Esophagus squamous epithelium (tissue), 5 donors: ENCODE data around the gene FGF11. TPM values are rescaled to one million over a fixed set of nuclear protein-coding genes. Genes with fewer than 3 reads are reported as not detected.

Experiments
- DNase-seq: peaks from one replicate; lab custom pipeline; 2025; lab: John Stamatoyannopoulos, UW
- H3K27ac ChIP-seq, 4 donors: fragments of 200-600 bp; sonication (generic); one replicate each; pipeline ENCODE4 v1.5.1; 2016 to 2019; ENCODE audit warnings: mild to moderate bottlenecking in 1 of 4
- H3K27me3 ChIP-seq, 4 donors: fragments of 200-600 bp; sonication (generic); 1 replicate in 3 of 4; 2 replicates in 1 of 4; pipeline versions ENCODE4 v1.5.1 to v1.6.0; 2017 to 2021; ENCODE audit warnings: antibody characterized with exemption in 1 of 4
- H3K36me3 ChIP-seq, 3 donors: fragments of 200-600 bp; sonication (generic); one replicate each; pipeline ENCODE4 v1.5.1; 2016 to 2019
- H3K4me1 ChIP-seq, 3 donors: fragments of 200-600 bp; sonication (generic); one replicate each; pipeline ENCODE4 v1.5.1; 2017 to 2019
- H3K4me3 ChIP-seq, 4 donors: fragments of 200-600 bp; sonication (generic); 1 replicate in 3 of 4; 2 replicates in 1 of 4; pipeline ENCODE4 v1.5.1; 2016 to 2019; ENCODE audit warnings: mild to moderate bottlenecking in 2 of 4, moderate library complexity in 1 of 4
- H3K9me3 ChIP-seq, 3 donors: fragments of 200-600 bp; sonication (generic); one replicate each; pipeline ENCODE4 v1.5.1; 2016 to 2019
- POLR2A ChIP-seq, 4 donors: fragments of 450-650 bp; IDR thresholded peaks; one replicate each; pipeline ENCODE4 v1.6.1; 2017; ENCODE audit warnings: antibody characterized with exemption in 4 of 4, mild to moderate bottlenecking in 4 of 4, moderate library complexity in 3 of 4
- WGBS, 2 donors: methylation state at CpG; one replicate each; pipeline ENCODE4 v1.1.5; 2018; 5-methylcytosine and 5-hydroxymethylcytosine counted together
- intact Hi-C: fragments of 100-400 bp; cut with DNase I; formaldehyde crosslinking; loops from one replicate; pipeline ENCODE4 v1.15.0; 2022
- total RNA-seq, 4 donors: library from RNA; depleted of rRNA; stranded (reverse); fragments of >200 nt; gene quantifications; one replicate each; pipeline ENCODE4 v1.1.0, GENCODE V29; 2016
- TF ChIP-seq, protein P1 (sequence below), 6 experiments: fragments of 450-650 bp in 4 of 6; fragments of 200-600 bp in 2 of 6; sonication (generic) in 2 of 6; IDR thresholded peaks; one replicate each; pipeline ENCODE4 v1.5.1; 2016 to 2019; ENCODE audit warnings: antibody characterized with exemption in 6 of 6, mild to moderate bottlenecking in 4 of 6, moderate library complexity in 4 of 6
- donor health status: DM: yes; HTN: yes; CAD: no.

FGF11 gene
- total RNA-seq, 4 donors from 2014 or later: 2.7 to 18.1 (median 6.1) TPM

DNA sequence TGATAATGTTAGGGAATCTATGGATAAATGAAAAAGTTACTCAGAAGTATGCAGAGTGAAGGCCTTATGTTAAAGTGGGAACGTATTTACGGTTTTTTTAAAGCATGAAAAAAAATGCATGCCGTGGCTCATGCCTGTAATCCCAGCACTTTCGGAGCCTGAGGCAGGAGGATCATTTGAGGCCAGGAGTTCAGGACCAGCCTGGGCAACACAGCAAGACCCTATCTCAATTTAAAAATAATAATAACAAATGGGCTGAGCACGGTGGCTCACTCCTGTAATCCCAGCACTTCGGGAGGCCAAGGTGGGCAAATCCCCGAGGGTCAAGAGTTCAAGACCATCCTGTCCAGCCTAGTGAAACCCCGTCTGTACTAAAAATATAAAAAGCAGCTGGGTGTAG is 50.8 kb downstream of the FGF11 start:
- H3K36me3 ChIP-seq: peaks cover 0 to 56% (median 0%) of the 10 kb centered on the region in 3 donors
- H3K27me3 ChIP-seq: no peaks in the 10 kb centered on the region
- DNase-seq: no peak
- intact Hi-C loops: no loop called here
- H3K9me3 ChIP-seq: no peaks in the 10 kb centered on the region
- peaks cover 17 to 92% (median 29%) of the 10 kb centered on the region in 3 donors for H3K4me1 ChIP-seq
- no peak overlapping the region for H3K27ac ChIP-seq
- TF ChIP-seq, protein P1, sequence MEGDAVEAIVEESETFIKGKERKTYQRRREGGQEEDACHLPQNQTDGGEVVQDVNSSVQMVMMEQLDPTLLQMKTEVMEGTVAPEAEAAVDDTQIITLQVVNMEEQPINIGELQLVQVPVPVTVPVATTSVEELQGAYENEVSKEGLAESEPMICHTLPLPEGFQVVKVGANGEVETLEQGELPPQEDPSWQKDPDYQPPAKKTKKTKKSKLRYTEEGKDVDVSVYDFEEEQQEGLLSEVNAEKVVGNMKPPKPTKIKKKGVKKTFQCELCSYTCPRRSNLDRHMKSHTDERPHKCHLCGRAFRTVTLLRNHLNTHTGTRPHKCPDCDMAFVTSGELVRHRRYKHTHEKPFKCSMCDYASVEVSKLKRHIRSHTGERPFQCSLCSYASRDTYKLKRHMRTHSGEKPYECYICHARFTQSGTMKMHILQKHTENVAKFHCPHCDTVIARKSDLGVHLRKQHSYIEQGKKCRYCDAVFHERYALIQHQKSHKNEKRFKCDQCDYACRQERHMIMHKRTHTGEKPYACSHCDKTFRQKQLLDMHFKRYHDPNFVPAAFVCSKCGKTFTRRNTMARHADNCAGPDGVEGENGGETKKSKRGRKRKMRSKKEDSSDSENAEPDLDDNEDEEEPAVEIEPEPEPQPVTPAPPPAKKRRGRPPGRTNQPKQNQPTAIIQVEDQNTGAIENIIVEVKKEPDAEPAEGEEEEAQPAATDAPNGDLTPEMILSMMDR (IDR thresholded peaks at IDR 0.05): no peak
- no peak for TF ChIP-seq POLR2A (IDR thresholded peaks at IDR 0.05)
- H3K4me3 ChIP-seq: no peak overlapping the region
- 49 to 74% methylated on average over 5 to 8 of the region's 8 CpGs for WGBS, 2 donors

DNA sequence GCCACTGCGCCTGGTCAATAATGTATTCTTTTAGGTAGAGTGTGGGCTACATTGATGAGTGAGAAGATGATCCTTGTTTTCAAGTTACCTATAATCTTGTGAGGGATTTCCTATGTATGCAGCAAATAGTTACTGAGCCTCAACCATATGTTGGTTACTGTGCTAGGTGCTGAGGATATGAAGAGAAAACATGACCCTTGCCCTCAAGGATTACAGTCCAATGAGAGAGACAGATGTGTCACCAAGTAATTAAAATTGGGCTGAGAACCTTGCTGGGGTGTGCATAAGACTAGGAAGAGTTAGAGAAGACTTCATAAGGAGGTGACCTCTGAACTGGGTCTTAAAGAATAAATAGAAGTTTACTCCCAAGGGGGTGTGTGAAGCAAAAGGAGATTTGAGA is 52.3 kb downstream of the FGF11 start:
- Histone ChIP-seq H3K4me1 (peaks cover 9 to 87% (median 21%) of the 10 kb centered on the region in 3 donors), H3K4me3 (no peak overlapping the region), H3K27ac (no peak overlapping the region), H3K27me3 (no peaks in the 10 kb centered on the region), H3K9me3 (no peaks in the 10 kb centered on the region), H3K36me3 (peaks cover 8 to 71% (median 10%) of the 10 kb centered on the region in 3 donors)
- 80 to 100% methylated on average over 1 of the region's 1 CpG for WGBS, 2 donors
- no peak for DNase-seq
- intact Hi-C loops: no loop called here
- TF ChIP-seq, protein P1 (IDR thresholded peaks at IDR 0.05): no peak
- TF ChIP-seq POLR2A (IDR thresholded peaks at IDR 0.05): no peak

DNA sequence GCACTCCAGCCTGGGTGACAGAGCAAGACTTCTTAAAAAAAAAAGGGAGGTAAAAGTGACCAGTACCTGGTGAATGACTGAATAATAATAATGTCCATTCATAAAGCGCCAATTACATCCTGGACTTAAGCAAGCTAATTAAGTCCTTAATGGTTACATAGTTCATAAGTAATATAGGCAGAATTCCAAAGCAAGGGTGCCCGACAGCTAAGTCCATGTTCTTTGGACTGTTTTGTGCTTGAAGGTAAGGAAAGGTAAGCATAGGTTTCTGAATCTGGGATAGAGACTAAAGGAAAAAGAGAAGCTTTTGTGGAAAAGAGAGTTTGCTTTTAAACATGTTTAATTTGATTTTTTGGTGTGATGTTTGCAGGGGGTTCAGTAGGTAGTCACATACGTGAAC is 54.6 kb downstream of the FGF11 start:
- TF ChIP-seq, protein P1 (IDR thresholded peaks at IDR 0.05): no peak
- TF ChIP-seq POLR2A (IDR thresholded peaks at IDR 0.05): no peak
- H3K4me1 ChIP-seq: peaks cover 0 to 67% (median 5%) of the 10 kb centered on the region in 3 donors
- WGBS, 2 donors: 85 to 92% methylated on average over 3 of the region's 3 CpGs

More for the DNA sequence above, 54.6 kb downstream of the FGF11 start:
- H3K4me3 ChIP-seq: no peak overlapping the region
- no peaks in the 10 kb centered on the region for H3K27me3 ChIP-seq
- no peak overlapping the region for H3K27ac ChIP-seq
- H3K36me3 ChIP-seq: peaks cover 28 to 94% (median 32%) of the 10 kb centered on the region in 3 donors
- intact Hi-C loops: no loop called here
- no peak for DNase-seq
- no peaks in the 10 kb centered on the region for H3K9me3 ChIP-seq

Other genes with a start within 250 kb of the FGF11 start
- 10 to 100 TPM in 1 of 4 donors, 1 to 10 TPM in 3; 2.6 to 13.9 (median 6.0) TPM for gene DLG4, start 219.7 kb upstream of the FGF11 start, total RNA-seq
- gene ACADVL, start 219.6 kb upstream of the FGF11 start, total RNA-seq: 100 to 1,000 TPM; 453 to 742 (median 464) TPM
- gene DVL2, start 205.0 kb upstream of the FGF11 start, total RNA-seq: 10 to 100 TPM; 21.4 to 58.0 (median 37.3) TPM
- 10 to 100 TPM; 24.7 to 30.6 (median 27.0) TPM for gene PHF23, start 200.1 kb upstream of the FGF11 start, total RNA-seq
- 100 to 1,000 TPM; 172 to 384 (median 197) TPM for gene GABARAP, start 197.1 kb upstream of the FGF11 start, total RNA-seq
- gene CTDNEP1, start 187.8 kb upstream of the FGF11 start, total RNA-seq: 10 to 100 TPM; 42.0 to 52.1 (median 47.8) TPM
- gene ELP5, start 187.3 kb upstream of the FGF11 start, total RNA-seq: 10 to 100 TPM; 14.9 to 21.8 (median 16.6) TPM
- gene CLDN7, start 177.0 kb upstream of the FGF11 start, total RNA-seq: 100 to 1,000 TPM; 172 to 411 (median 208) TPM
- 10 to 100 TPM in 1 of 4 donors, 1 to 10 TPM in 2, under 1 TPM in 1; 0.83 to 21.7 (median 2.5) TPM for gene SLC2A4, start 157.8 kb upstream of the FGF11 start, total RNA-seq
- gene YBX2, start 144.9 kb upstream of the FGF11 start, total RNA-seq: 1 to 10 TPM in 3 of 4 donors, under 1 TPM in 1; 0.44 to 3.8 (median 2.3) TPM
- 100 to 1,000 TPM; 324 to 543 (median 394) TPM for gene EIF5A, start 131.9 kb upstream of the FGF11 start, total RNA-seq
- gene GPS2, start 124.2 kb upstream of the FGF11 start, total RNA-seq: 10 to 100 TPM; 40.9 to 80.7 (median 70.5) TPM
- gene NEURL4, start 110.2 kb upstream of the FGF11 start, total RNA-seq: 10 to 100 TPM in 3 of 4 donors, 1 to 10 TPM in 1; 9.7 to 18.7 (median 14.4) TPM
- gene ACAP1, start 103.0 kb upstream of the FGF11 start, total RNA-seq: 1 to 10 TPM; 3.2 to 5.5 (median 3.8) TPM
- gene KCTD11, start 87.3 kb upstream of the FGF11 start, total RNA-seq: 10 to 100 TPM; 12.6 to 26.6 (median 22.1) TPM
- gene TMEM95, start 84.4 kb upstream of the FGF11 start, total RNA-seq: not detected
- 10 to 100 TPM in 2 of 4 donors, 1 to 10 TPM in 2; 6.2 to 15.2 (median 9.9) TPM for gene TNK1, start 58.4 kb upstream of the FGF11 start, total RNA-seq
- gene PLSCR3, start 45.0 kb upstream of the FGF11 start, total RNA-seq: 10 to 100 TPM; 18.6 to 33.5 (median 24.7) TPM
- 10 to 100 TPM; 27.9 to 88.0 (median 66.7) TPM for gene TMEM256, start 35.4 kb upstream of the FGF11 start, total RNA-seq
- 1 to 10 TPM; 1.4 to 5.3 (median 2.0) TPM for gene NLGN2, start 31.7 kb upstream of the FGF11 start, total RNA-seq
- not detected for gene SPEM1, start 19.2 kb upstream of the FGF11 start, total RNA-seq
- gene SPEM2, start 13.9 kb upstream of the FGF11 start, total RNA-seq: not detected
- not detected for gene SPEM3, start 10.7 kb upstream of the FGF11 start, total RNA-seq
- gene TMEM102, start 4.1 kb upstream of the FGF11 start, total RNA-seq: 10 to 100 TPM; 12.2 to 20.8 (median 16.9) TPM
- gene CHRNB1, start 5.5 kb downstream of the FGF11 start, total RNA-seq: 1 to 10 TPM; 2.4 to 7.2 (median 4.6) TPM
- gene ZBTB4, start 40.1 kb downstream of the FGF11 start, total RNA-seq: 10 to 100 TPM; 13.4 to 35.1 (median 28.5) TPM
- gene SLC35G6, start 41.9 kb downstream of the FGF11 start, total RNA-seq: not detected
- 10 to 100 TPM; 59.3 to 94.9 (median 78.2) TPM for gene POLR2A, start 44.9 kb downstream of the FGF11 start, total RNA-seq
- gene TNFSF12, start 109.5 kb downstream of the FGF11 start, total RNA-seq: 10 to 100 TPM in 1 of 4 donors, 1 to 10 TPM in 3; 3.5 to 41.6 (median 6.5) TPM
- 10 to 100 TPM in 2 of 4 donors, 1 to 10 TPM in 2; 3.8 to 21.7 (median 10.9) TPM for gene TNFSF13, start 119.2 kb downstream of the FGF11 start, total RNA-seq
- gene SENP3, start 122.4 kb downstream of the FGF11 start, total RNA-seq: 10 to 100 TPM; 32.1 to 65.4 (median 48.3) TPM
- gene CD68, start 140.1 kb downstream of the FGF11 start, total RNA-seq: 10 to 100 TPM; 32.1 to 52.9 (median 45.2) TPM
- gene MPDU1, start 144.3 kb downstream of the FGF11 start, total RNA-seq: 100 to 1,000 TPM in 2 of 4 donors, 10 to 100 TPM in 2; 69.3 to 123 (median 100) TPM
- 100 to 1,000 TPM in 2 of 4 donors, 10 to 100 TPM in 2; 89.1 to 127 (median 103) TPM for gene SOX15, start 150.6 kb downstream of the FGF11 start, total RNA-seq
- 10 to 100 TPM; 17.2 to 24.0 (median 20.6) TPM for gene FXR2, start 175.4 kb downstream of the FGF11 start, total RNA-seq
- 10 to 100 TPM; 20.5 to 55.9 (median 31.3) TPM for gene SAT2, start 188.3 kb downstream of the FGF11 start, total RNA-seq
- gene SHBG, start 190.6 kb downstream of the FGF11 start, total RNA-seq: not detected
- gene ATP1B2, start 211.4 kb downstream of the FGF11 start, total RNA-seq: 1 to 10 TPM in 1 of 4 donors, under 1 TPM in 2, not detected in 1; 0.09 to 1.5 (median 0.21) TPM
- 10 to 100 TPM; 26.6 to 35.1 (median 33.9) TPM for gene TP53, start 248.0 kb downstream of the FGF11 start, total RNA-seq
- gene WRAP53, start 249.0 kb downstream of the FGF11 start, total RNA-seq: 1 to 10 TPM; 3.5 to 6.0 (median 3.8) TPM